Body of pancreas (tissue), 4 donors: ENCODE measurements around the gene FGD3.

Experiments used
- POLR2A ChIP-seq, 3 donors: fragments of 450-650 bp; IDR thresholded peaks; one replicate each; pipeline ENCODE4 v1.6.1; 2016; ENCODE audit warnings: antibody characterized with exemption in 3 of 3, mild to moderate bottlenecking in 2 of 3
- TF ChIP-seq, protein P1 (sequence below), 7 experiments: fragments of 450-650 bp in 4 of 7; fragments of 200-600 bp in 3 of 7; sonication (generic) in 3 of 7; IDR thresholded peaks; one replicate each; pipeline ENCODE4 v1.5.1; 2016 to 2019; ENCODE audit warnings: antibody characterized with exemption in 7 of 7

DNA sequence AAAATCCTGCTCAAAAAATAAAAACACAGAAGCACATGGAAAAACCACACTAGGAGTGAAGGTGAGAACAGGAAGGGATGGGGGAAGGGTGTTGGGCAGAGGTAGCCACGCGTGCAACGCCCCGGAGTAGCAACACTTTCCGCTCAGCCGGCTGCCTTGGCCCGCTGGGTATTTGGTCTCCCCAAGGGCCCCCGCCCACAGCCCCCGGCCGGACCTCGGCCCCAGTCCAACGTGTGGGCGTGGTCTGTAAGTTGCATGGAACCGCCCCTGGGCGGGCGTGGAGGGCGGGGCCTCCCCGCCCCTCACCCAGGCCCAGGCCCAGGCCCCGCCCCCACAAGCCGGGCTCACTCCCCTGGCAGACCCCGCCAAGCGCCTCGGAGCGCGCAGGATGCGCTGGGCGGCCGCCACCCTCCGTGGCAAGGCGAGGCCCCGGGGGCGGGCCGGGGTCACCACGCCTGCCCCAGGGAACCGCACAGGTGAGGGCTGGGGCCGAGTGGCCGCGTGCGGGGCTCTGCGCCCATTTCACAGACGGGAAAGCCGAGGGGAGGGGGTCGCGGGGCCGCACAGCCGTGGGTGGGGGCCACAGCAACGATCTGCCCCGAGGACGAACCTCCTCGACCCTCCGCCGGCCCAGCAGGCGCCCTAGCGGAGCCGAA lies 111.2 kb downstream of the FGD3 start, which contains the start of gene SUSD3:
- TF ChIP-seq POLR2A (IDR thresholded peaks at IDR 0.05), result no peak
- TF ChIP-seq, protein P1, sequence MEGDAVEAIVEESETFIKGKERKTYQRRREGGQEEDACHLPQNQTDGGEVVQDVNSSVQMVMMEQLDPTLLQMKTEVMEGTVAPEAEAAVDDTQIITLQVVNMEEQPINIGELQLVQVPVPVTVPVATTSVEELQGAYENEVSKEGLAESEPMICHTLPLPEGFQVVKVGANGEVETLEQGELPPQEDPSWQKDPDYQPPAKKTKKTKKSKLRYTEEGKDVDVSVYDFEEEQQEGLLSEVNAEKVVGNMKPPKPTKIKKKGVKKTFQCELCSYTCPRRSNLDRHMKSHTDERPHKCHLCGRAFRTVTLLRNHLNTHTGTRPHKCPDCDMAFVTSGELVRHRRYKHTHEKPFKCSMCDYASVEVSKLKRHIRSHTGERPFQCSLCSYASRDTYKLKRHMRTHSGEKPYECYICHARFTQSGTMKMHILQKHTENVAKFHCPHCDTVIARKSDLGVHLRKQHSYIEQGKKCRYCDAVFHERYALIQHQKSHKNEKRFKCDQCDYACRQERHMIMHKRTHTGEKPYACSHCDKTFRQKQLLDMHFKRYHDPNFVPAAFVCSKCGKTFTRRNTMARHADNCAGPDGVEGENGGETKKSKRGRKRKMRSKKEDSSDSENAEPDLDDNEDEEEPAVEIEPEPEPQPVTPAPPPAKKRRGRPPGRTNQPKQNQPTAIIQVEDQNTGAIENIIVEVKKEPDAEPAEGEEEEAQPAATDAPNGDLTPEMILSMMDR (IDR thresholded peaks at IDR 0.05), result no peak
